Measurements from ENCODE around the gene SPATA9. TPM values are rescaled to one million over a fixed set of nuclear protein-coding genes. Genes with fewer than 3 reads are reported as not detected.

SPATA9 gene
- total RNA-seq, 1 donor from 2014 or later, result 0.33 TPM

DNA sequence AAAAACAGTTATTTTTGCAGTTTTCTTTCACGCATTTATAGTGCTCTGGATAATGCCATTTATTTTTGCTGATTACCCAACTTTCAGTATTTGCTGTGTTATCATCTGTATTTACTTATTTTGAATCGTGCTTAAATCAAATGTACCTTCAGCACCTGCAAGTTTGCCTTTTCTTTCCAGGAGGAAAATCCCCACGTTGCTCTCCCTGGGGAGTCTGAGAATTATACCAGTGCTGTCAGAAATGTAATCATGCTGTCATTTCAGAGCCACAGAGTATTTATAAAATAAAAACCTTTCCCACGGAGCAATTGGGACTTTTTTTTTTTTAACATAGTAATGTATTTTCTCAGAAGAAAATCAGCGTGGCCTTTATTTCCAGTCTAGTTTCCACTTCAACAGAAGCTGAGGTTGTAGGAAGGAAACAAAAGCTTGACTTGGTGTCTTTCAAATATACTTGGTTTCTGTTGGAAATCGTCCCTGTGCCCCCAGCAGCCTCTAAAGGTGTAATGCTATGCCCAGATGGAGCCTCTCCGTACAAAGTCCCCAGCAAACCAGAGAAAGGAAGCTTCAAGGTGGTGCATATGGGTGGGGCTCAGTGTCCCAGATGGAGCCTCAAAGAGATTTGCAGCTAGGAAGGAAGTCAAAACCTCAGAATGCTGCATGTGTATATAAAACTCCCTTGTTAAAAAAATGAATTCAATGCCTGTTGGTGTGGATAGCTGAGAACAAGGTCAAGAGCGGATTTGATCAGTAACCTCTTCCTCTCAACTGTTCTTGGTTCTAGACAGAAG is 60.8 kb downstream of the SPATA9 start:
- H3K9me3 Mint-ChIP-seq (ENCODE audit: unreplicated experiment), result no peaks in the 10 kb centered on the region
- peak overlapping the region; percentile 51 for H3K27ac Mint-ChIP-seq (ENCODE audit: unreplicated experiment)
- H3K27me3 Mint-ChIP-seq (ENCODE audit: unreplicated experiment), result peaks cover 24% of the 10 kb centered on the region
- DNase-seq (ENCODE audit: low spot score), result no peak
- H3K36me3 Mint-ChIP-seq (ENCODE audit: low read depth, unreplicated experiment), result peaks cover 4% of the 10 kb centered on the region
- peaks cover 25% of the 10 kb centered on the region for H3K4me1 Mint-ChIP-seq (ENCODE audit: unreplicated experiment)
- H3K4me3 Mint-ChIP-seq (ENCODE audit: unreplicated experiment), result peak overlapping the region; percentile 85
- TF ChIP-seq, protein P1, sequence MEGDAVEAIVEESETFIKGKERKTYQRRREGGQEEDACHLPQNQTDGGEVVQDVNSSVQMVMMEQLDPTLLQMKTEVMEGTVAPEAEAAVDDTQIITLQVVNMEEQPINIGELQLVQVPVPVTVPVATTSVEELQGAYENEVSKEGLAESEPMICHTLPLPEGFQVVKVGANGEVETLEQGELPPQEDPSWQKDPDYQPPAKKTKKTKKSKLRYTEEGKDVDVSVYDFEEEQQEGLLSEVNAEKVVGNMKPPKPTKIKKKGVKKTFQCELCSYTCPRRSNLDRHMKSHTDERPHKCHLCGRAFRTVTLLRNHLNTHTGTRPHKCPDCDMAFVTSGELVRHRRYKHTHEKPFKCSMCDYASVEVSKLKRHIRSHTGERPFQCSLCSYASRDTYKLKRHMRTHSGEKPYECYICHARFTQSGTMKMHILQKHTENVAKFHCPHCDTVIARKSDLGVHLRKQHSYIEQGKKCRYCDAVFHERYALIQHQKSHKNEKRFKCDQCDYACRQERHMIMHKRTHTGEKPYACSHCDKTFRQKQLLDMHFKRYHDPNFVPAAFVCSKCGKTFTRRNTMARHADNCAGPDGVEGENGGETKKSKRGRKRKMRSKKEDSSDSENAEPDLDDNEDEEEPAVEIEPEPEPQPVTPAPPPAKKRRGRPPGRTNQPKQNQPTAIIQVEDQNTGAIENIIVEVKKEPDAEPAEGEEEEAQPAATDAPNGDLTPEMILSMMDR (IDR thresholded peaks at IDR 0.05; ENCODE audit: unreplicated experiment), result no peak

DNA sequence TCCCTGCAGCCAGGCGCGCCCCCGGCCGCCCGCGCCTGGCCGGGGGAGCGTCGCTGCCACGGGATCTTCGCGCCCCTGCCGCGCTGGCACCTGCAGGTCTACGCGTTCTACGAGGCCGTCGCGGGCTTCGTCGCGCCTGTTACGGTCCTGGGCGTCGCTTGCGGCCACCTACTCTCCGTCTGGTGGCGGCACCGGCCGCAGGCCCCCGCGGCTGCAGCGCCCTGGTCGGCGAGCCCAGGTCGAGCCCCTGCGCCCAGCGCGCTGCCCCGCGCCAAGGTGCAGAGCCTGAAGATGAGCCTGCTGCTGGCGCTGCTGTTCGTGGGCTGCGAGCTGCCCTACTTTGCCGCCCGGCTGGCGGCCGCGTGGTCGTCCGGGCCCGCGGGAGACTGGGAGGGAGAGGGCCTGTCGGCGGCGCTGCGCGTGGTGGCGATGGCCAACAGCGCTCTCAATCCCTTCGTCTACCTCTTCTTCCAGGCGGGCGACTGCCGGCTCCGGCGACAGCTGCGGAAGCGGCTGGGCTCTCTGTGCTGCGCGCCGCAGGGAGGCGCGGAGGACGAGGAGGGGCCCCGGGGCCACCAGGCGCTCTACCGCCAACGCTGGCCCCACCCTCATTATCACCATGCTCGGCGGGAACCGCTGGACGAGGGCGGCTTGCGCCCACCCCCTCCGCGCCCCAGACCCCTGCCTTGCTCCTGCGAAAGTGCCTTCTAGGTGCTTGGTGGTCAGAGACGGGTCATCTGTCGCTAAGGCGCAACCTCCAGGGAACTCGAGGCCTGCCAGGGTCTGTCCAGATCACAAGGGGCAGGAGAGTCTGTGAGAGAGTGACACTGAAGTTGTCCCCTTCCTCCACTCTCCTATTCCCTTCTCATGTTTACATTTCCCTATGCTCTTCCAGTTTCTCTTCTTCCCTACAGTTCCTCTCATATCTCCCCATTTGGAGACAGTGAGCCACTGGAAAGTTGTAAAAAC is 61.6 kb downstream of the SPATA9 start:
- TF ChIP-seq, protein P1 (IDR thresholded peaks at IDR 0.05; ENCODE audit: unreplicated experiment), result no peak
- DNase-seq (ENCODE audit: low spot score), result peak; percentile 53
- Mint-ChIP-seq H3K27me3 (ENCODE audit: unreplicated experiment) (peaks cover 24% of the 10 kb centered on the region), H3K4me3 (ENCODE audit: unreplicated experiment) (peak overlapping the region; percentile 85), H3K4me1 (ENCODE audit: unreplicated experiment) (peaks cover 25% of the 10 kb centered on the region), H3K9me3 (ENCODE audit: unreplicated experiment) (no peaks in the 10 kb centered on the region), H3K36me3 (ENCODE audit: low read depth, unreplicated experiment) (peaks cover 4% of the 10 kb centered on the region), H3K27ac (ENCODE audit: unreplicated experiment) (peak overlapping the region; percentile 51)

- peak; percentile 48 for DNase-seq (ENCODE audit: low spot score)
- H3K4me1 Mint-ChIP-seq (ENCODE audit: unreplicated experiment), result peaks cover 25% of the 10 kb centered on the region
- no peaks in the 10 kb centered on the region for H3K9me3 Mint-ChIP-seq (ENCODE audit: unreplicated experiment)
- peaks cover 24% of the 10 kb centered on the region for H3K27me3 Mint-ChIP-seq (ENCODE audit: unreplicated experiment)
- H3K36me3 Mint-ChIP-seq (ENCODE audit: low read depth, unreplicated experiment), result peaks cover 4% of the 10 kb centered on the region
- peak within 1 kb of the TSS; percentile 19 for H3K27ac Mint-ChIP-seq (ENCODE audit: unreplicated experiment)
- peak within 1 kb of the TSS; percentile 93 for H3K4me3 Mint-ChIP-seq (ENCODE audit: unreplicated experiment)
- TF ChIP-seq, protein P1 (IDR thresholded peaks at IDR 0.05; ENCODE audit: unreplicated experiment), result no peak
Observed at GRCh38 chr5:95620030-95620869, 62.5 kb downstream of the SPATA9 start, which contains the start of gene GPR150. Gene GPR150 (plus strand): TSS chr5:95620087. CDS start chr5:95620276, 189 bp downstream.

GRCh38 chr5:95619514-95620029 is 63.2 kb downstream of the SPATA9 start:
- DNase-seq (ENCODE audit: low spot score), result no peak
- H3K27me3 Mint-ChIP-seq (ENCODE audit: unreplicated experiment), result peaks cover 24% of the 10 kb centered on the region
- H3K4me1 Mint-ChIP-seq (ENCODE audit: unreplicated experiment), result peaks cover 25% of the 10 kb centered on the region
- H3K36me3 Mint-ChIP-seq (ENCODE audit: low read depth, unreplicated experiment), result peaks cover 4% of the 10 kb centered on the region
- TF ChIP-seq, protein P1 (IDR thresholded peaks at IDR 0.05; ENCODE audit: unreplicated experiment), result no peak
- H3K4me3 Mint-ChIP-seq (ENCODE audit: unreplicated experiment), result peak overlapping the region; percentile 93
- no peaks in the 10 kb centered on the region for H3K9me3 Mint-ChIP-seq (ENCODE audit: unreplicated experiment)
- H3K27ac Mint-ChIP-seq (ENCODE audit: unreplicated experiment), result peak overlapping the region; percentile 19

Data from endothelial cell (in vitro differentiated cells).